GM19193 (cell line): ENCODE results near the gene FMN1.

ENCODE experiments used
- POLR2A ChIP-seq: IDR thresholded peaks from 4 replicates; pipeline ENCODE4 v1.6.1; 2011; ENCODE audit not compliant: insufficient read depth, insufficient read length; ENCODE audit errors: extremely low read depth

Gene FMN1

GRCh38 chr15:33182278-33182905 is 12.1 kb downstream of the FMN1 start:
- no peak for TF ChIP-seq POLR2A

- no peak for TF ChIP-seq POLR2A
Observed at GRCh38 chr15:33179874-33180273, 14.6 kb downstream of the FMN1 start.

GRCh38 chr15:33171202-33171601 is 23.3 kb downstream of the FMN1 start:
- TF ChIP-seq POLR2A, result no peak

GRCh38 chr15:33169625-33170024 is 24.9 kb downstream of the FMN1 start:
- TF ChIP-seq POLR2A, result no peak

GRCh38 chr15:33168444-33168843 is 26.1 kb downstream of the FMN1 start:
- TF ChIP-seq POLR2A, result no peak

GRCh38 chr15:33163816-33164215 is 30.7 kb downstream of the FMN1 start:
- no peak for TF ChIP-seq POLR2A

GRCh38 chr15:33161209-33161608 is 33.3 kb downstream of the FMN1 start:
- no peak for TF ChIP-seq POLR2A

- TF ChIP-seq POLR2A, result no peak
Observed at GRCh38 chr15:33160581-33161165, 33.8 kb downstream of the FMN1 start.

GRCh38 chr15:33159726-33160453 is 34.6 kb downstream of the FMN1 start:
- TF ChIP-seq POLR2A, result no peak

GRCh38 chr15:33158366-33158765 is 36.1 kb downstream of the FMN1 start:
- TF ChIP-seq POLR2A, result no peak

GRCh38 chr15:33157371-33158037 is 37.0 kb downstream of the FMN1 start:
- TF ChIP-seq POLR2A, result no peak

- no peak for TF ChIP-seq POLR2A
Observed at GRCh38 chr15:33155691-33156420, 38.7 kb downstream of the FMN1 start.

GRCh38 chr15:33154351-33155166 is 40.0 kb downstream of the FMN1 start:
- no peak for TF ChIP-seq POLR2A

- TF ChIP-seq POLR2A, result no peak
Observed at GRCh38 chr15:33153548-33153947, 41.0 kb downstream of the FMN1 start.
